HG02642 (cell line): ENCODE measurements around the gene MLLT10.
"Not testable (repeated sequence)": the region's sequence is repeated elsewhere in the genome, so short reads cannot be mapped to it uniquely, and the experiment has no call there.

Experiments used
- ATAC-seq: cut with Tn5 transposase; IDR thresholded peaks from one replicate; pipeline ENCODE4 v1.9.1; 2021; ENCODE audit warnings: mild to moderate bottlenecking; ENCODE audit not compliant: unreplicated experiment, poor library complexity

The MLLT10 gene

DNA sequence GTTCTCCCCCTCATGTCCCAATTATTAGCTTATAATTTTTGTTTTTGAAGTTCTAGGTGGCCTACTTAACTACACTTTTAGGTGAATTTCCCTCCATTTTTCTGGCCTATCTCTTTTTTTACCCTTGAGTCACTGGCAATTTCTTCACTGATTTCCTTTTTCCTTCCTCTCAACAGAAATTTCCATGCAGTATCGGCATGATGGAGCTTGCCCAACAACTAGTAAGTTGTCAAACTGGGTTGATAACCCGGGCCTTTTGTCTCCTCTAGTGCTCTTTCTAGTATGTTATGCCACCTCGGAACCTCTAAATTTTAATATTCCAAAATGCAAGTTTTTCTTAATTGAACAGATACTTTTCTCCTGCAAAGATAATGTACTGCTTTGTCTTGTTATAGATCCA is 147.1 kb downstream of the MLLT10 start:
- no peak for ATAC-seq

- ATAC-seq, result no peak
Measured at GRCh38 chr10:21687266-21688008, 153.4 kb downstream of the MLLT10 start.

DNA sequence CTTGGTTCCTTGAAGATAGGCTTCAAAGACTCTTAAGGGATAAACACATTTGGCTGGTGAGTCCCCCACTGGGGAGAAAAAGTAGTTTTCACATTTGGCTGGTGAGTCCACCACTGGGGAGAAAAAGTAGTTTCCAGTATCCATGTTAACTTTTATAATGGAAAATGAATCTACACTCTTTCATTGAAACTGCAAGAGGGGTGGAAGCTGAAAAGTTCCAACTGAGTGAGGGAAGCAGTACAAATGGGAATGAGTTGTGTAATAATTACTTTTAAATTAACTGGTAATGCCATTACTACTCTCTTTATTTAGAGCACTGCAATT is 153.9 kb downstream of the MLLT10 start:
- ATAC-seq, result no peak

GRCh38 chr10:21688870-21689269 is 154.8 kb downstream of the MLLT10 start:
- no peak for ATAC-seq

- no peak for ATAC-seq
Measured at GRCh38 chr10:21689881-21690280, 155.8 kb downstream of the MLLT10 start.

DNA sequence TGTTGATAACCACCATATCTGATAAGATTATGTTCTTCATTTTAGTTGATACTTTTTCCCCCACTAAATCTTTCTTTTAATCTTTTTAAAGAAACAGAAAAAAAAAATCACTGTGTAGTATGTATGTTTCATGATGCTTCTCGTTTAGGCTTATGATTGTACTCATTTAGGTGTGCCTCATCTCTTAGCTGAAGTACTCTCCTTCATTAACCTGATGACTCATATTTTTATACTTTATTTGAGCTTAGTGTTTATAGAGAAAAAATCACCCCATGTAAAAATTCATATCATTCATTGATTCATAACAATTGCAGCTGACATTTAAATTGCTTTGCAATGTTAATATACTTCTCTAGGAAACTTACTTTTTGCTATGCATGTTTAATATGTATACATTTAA is 158.9 kb downstream of the MLLT10 start:
- ATAC-seq, result no peak

- no peak for ATAC-seq
Measured at GRCh38 chr10:21693418-21693817, 159.4 kb downstream of the MLLT10 start.

DNA sequence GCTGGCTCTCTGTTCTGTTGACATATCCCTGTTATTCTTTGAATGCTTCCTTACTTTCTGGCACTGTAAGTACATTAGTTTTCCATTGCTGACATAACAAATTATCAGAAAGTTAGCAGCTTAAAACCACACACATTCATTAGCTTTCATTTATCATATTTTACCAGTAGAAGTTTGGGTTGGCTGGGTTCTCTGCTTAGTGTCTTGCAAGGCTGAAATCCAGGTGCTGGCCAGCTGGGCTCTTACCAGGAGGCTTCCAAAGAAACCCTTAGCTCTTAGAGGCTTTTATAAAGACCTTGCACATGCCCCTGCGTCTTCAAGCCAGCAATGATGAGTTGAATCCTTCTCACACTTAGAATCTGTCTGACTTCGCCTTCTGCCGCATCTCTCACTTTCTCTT is 160.6 kb downstream of the MLLT10 start:
- no peak for ATAC-seq

GRCh38 chr10:21696302-21696701 is 162.3 kb downstream of the MLLT10 start:
- no peak for ATAC-seq

- ATAC-seq, result no peak
Measured at GRCh38 chr10:21699575-21699974, 165.5 kb downstream of the MLLT10 start.

DNA sequence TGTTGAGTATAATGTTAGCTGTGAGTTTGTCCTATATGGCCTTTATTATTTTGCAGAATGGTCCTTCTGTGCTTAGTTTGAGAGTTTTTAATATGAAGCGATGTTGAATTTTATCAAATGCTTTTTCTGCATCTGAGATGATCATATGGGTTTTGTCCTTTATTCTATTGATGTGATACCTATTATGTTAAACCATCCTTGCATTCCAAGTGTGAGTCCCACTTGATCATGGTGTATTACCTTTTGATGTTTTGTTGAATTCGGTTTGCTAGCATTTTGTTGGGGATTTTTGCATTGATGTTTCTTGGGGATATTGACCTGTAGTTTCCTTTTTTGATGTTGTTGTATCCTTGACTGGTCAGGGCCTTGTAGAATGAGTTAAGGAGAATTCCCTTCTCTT is 166.4 kb downstream of the MLLT10 start:
- no peak for ATAC-seq

DNA sequence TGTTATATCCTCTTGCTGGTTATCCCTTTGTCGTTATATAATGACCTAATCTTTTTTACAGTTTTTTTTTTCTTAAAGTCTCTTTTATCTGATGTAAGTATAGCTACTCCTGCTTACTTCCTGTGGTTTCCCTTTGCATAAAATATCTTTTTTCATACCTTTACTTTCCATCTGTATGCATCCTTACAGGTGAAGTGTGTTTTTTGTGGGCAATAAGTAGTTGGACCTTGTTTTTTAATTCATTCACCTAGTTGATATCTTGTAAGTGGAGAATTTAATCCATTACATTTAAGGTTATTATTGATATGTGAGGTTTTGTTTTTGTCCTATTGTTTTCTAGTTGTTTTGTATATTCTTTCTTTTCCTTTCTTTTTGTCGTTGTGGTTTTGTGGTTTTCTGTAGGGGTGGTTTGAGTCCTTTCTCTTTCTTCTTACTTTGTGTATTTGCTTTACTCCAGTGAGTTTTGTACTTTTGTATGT is 168.6 kb downstream of the MLLT10 start:
- peak; percentile 60 for ATAC-seq

DNA sequence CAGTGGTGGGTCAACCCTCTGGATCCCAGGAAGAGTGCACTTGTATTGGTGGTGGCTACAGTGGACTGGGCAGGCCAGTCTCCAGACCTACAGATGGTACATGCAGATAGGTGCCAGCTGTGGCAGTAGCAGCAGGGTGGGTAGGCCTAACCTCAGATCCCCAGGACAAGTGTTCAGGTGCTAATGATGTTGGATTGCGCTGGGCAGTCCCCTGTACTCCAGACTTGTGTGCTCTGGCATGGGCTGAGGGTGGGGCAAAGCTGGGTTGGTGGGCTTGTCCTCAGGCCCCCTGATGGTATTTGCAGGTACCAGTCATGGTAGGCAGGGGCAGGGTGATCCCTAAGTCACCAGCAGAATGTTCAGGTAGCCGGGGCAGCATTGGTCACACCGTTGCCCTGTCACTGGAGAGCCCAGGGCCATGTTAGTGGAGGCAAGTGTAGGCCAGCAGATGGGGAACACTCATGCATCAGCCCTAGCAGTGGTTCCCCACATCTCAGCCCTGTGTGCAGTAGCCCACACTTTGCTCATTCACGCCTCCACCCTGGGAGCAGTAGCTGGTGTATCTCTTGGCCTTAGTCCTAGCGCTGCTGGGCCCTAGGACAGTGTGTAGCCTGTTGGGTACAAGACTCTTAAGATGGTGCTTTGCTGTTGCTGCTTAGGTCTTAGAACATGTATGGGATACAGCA is 171.3 kb downstream of the MLLT10 start:
- no peak for ATAC-seq

- no peak for ATAC-seq
Measured at GRCh38 chr10:21705828-21706176, 171.8 kb downstream of the MLLT10 start.

- ATAC-seq, result no peak
Measured at GRCh38 chr10:21707498-21707897, 173.5 kb downstream of the MLLT10 start.

GRCh38 chr10:21712975-21713374 is 178.9 kb downstream of the MLLT10 start:
- no peak for ATAC-seq

DNA sequence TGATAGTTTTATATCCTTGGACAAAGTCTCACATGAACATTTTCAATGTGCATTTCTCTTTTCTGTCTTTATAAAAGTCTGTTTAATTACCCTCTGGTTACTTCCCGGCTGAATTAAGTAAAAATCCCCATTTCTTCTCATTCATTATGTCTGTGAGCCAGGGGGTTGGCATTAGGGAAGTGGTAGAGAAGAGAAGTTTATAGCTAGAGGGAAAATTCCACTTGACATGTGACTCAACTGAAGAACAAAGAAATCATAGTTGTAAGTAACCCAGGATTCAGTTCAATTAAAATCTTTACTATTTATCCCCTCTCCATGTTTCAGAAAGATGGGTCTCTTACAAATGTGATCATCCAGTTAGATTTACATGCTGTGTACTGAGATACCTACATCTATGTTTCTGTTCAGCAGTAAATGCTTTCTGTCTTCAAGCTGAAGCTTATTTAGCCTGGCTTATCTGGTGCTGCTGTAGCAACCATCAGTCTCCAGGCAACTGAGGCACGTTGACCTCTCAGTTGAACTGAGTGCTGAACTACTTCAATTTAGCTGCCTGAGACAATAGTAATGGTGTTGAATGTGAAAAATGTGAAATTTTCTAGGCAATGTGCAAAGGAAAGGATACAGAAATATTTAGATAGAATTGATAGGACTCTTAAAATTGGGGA is 181.6 kb downstream of the MLLT10 start:
- ATAC-seq, result no peak

- not testable (repeated sequence) for ATAC-seq
Measured at GRCh38 chr10:21717437-21718054, 183.5 kb downstream of the MLLT10 start.

DNA sequence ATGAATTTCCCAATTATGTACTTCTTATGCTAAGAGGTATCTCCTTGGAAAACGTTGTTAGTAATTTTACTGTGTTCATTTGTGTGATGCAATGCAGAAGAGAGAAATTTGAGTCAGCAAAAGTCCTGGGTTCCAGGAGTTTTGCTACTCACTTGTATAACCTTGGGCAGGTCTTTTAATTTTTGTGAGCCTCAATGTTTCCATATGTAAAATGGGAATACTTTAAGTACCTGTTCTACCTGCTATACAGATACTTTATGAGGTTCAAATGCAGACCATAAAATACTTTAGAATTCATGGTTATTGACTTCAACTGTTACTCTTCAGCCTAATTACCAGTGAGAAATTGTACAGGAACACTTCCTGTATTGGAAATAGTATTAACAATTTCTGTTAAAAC is 185.5 kb downstream of the MLLT10 start:
- no peak for ATAC-seq

GRCh38 chr10:21720090-21720489 is 186.1 kb downstream of the MLLT10 start:
- ATAC-seq, result no peak

GRCh38 chr10:21721000-21721665 is 187.1 kb downstream of the MLLT10 start:
- no peak for ATAC-seq
